CD4-positive, alpha-beta T cell (primary cell): Measurements from ENCODE around the gene ITPKB. TPM values are rescaled to one million over a fixed set of nuclear protein-coding genes. Genes with fewer than 3 reads are reported as not detected.

ENCODE experiments used
- ATAC-seq: fragments of 200-7000 bp; cut with Tn5 transposase; one replicate; pipeline ENCODE4 v1.10.0; 2022; ENCODE audit warnings: mild to moderate bottlenecking; ENCODE audit not compliant: poor library complexity
- CTCF ChIA-PET: fragments of 350-600 bp; sonication (Branson Sonifier 250); formaldehyde crosslinking; loops from one replicate; lab custom pipeline; 2021; ENCODE audit warnings: antibody characterized with exemption, inconsistent platforms; lab: Charles Lee
- POLR2A ChIA-PET: fragments of 350-600 bp; sonication (Branson Sonifier 250); formaldehyde crosslinking; loops from one replicate; lab custom pipeline; 2021; ENCODE audit warnings: antibody characterized with exemption, inconsistent platforms; lab: Charles Lee
- DNase-seq, 14 experiments: peaks; one replicate each; pipeline ENCODE4 v3.0.0-alpha.2; 2013 to 2020; ENCODE audit warnings: mixed read lengths in 2 of 14
- H3K27ac ChIP-seq, 2 donors: one replicate each; pipeline versions ENCODE4 v1.5.1 to v1.7.0; 2013; ENCODE audit warnings: low read length in 2 of 2, low read depth in 1 of 2, mild to moderate bottlenecking in 1 of 2
- H3K27me3 ChIP-seq, 2 experiments: 1 replicate in 1 of 2; 2 replicates in 1 of 2; pipeline versions ENCODE4 v1.6.1 to v1.7.0; 2013; ENCODE audit warnings: low read length in 2 of 2, control low read depth in 1 of 2, mild to moderate bottlenecking in 1 of 2, moderate library complexity in 1 of 2; ENCODE audit not compliant: insufficient read depth in 2 of 2, control insufficient read depth in 1 of 2
- H3K36me3 ChIP-seq: one replicate; pipeline ENCODE4 v1.6.1; 2013; ENCODE audit warnings: low read length, control low read depth; ENCODE audit not compliant: insufficient read depth
- H3K4me1 ChIP-seq: one replicate; pipeline ENCODE4 v1.6.1; 2013; ENCODE audit warnings: low read length, control low read depth; ENCODE audit not compliant: insufficient read depth
- H3K4me3 ChIP-seq: one replicate; pipeline ENCODE4 v1.5.1; 2013; ENCODE audit warnings: mild to moderate bottlenecking, low read length, moderate library complexity
- H3K9me3 ChIP-seq, 2 experiments: 1 replicate in 1 of 2; 2 replicates in 1 of 2; pipeline versions ENCODE4 v1.6.1 to v1.7.0; 2013; ENCODE audit warnings: low read length in 2 of 2, mild to moderate bottlenecking in 2 of 2, control low read depth in 1 of 2, moderate library complexity in 1 of 2; ENCODE audit not compliant: control insufficient read depth in 1 of 2, insufficient read depth in 1 of 2
- H3K27ac Mint-ChIP-seq: one replicate; pipeline ENCODE4 v1.8.0; 2020; ENCODE audit warnings: mixed read lengths
- H3K27me3 Mint-ChIP-seq: one replicate; pipeline ENCODE4 v1.8.0; 2021; ENCODE audit warnings: mixed read lengths
- H3K36me3 Mint-ChIP-seq: one replicate; pipeline ENCODE4 v1.8.0; 2021; ENCODE audit warnings: low read depth, mixed read lengths
- H3K4me1 Mint-ChIP-seq: one replicate; pipeline ENCODE4 v1.8.0; 2021; ENCODE audit warnings: low read depth, mixed read lengths
- H3K4me3 Mint-ChIP-seq: one replicate; pipeline ENCODE4 v1.8.0; 2020; ENCODE audit warnings: mild to moderate bottlenecking, mixed read lengths
- H3K9me3 Mint-ChIP-seq: one replicate; pipeline ENCODE4 v1.8.0; 2020; ENCODE audit warnings: mixed read lengths
- CTCF ChIP-seq: fragments of 200-600 bp; IDR thresholded peaks from one replicate; pipeline ENCODE4 v1.8.0; 2022; ENCODE audit warnings: antibody characterized with exemption, mild to moderate bottlenecking
- intact Hi-C, 2 experiments: fragments of 100-400 bp; cut with DNase I in 1 of 2; cut with micrococcal nuclease in 1 of 2; formaldehyde crosslinking; loops; one replicate each; pipeline versions ENCODE4 v1.15.1 to v1.9.0; 2023 to 2025; cut with DNase I, micrococcal nuclease
- total RNA-seq, 174 experiments: library from RNA in 2 of 174; stranded (reverse) in 2 of 174; gene quantifications; one replicate each; pipeline ENCODE4 v1.2.3 and lab custom pipeline; 2021 to 2026

Gene ITPKB
- total RNA-seq, 2 experiments from 2014 or later = 565 to 583 TPM

GRCh38 chr1:226636847-226637096 lies 102.3 kb downstream of the ITPKB start:
- POLR2A ChIA-PET = interaction anchor here (3.9 kb wide), 1 partner anchor 8 kb away, joined by 12 read pairs; no protein-coding TSS in a partner anchor
- H3K9me3 Mint-ChIP-seq = no peaks in the 10 kb centered on the region
- Histone ChIP-seq H3K9me3 (no peaks in the 10 kb centered on the region), H3K36me3 (peaks cover 95% of the 10 kb centered on the region), H3K27ac (peak overlapping the region in 1 of 2 donors; percentile 52), H3K4me3 (no peak overlapping the region), H3K4me1 (peaks cover 71% of the 10 kb centered on the region), H3K27me3 (no peaks in the 10 kb centered on the region)
- no peaks in the 10 kb centered on the region for H3K27me3 Mint-ChIP-seq
- no peak overlapping the region for H3K4me3 Mint-ChIP-seq
- no peak for TF ChIP-seq CTCF
- CTCF ChIA-PET = interaction anchor here (4.3 kb wide), 1 partner anchor 51 kb away, joined by 19 read pairs; no protein-coding TSS in a partner anchor
- peak overlapping the region; percentile 91 for H3K27ac Mint-ChIP-seq
- no peak for ATAC-seq
- DNase-seq = no peak
- H3K36me3 Mint-ChIP-seq = peaks cover 92% of the 10 kb centered on the region
- H3K4me1 Mint-ChIP-seq = peaks cover 61% of the 10 kb centered on the region
- intact Hi-C loops = no loop called here

- ChIA-PET CTCF (interaction anchor here (1.0 to 4.3 kb wide), 8 partner anchors 8 to 193 kb away, joined by 3 to 19 read pairs (median 7); no protein-coding TSS in a partner anchor), POLR2A (interaction anchor here (0.7 to 3.9 kb wide), 8 partner anchors 9 to 192 kb away, joined by 3 to 15 read pairs (median 6); partner anchors contain the start of gene ITPKB)
- Histone ChIP-seq H3K4me3 (peak overlapping the region; percentile 24), H3K4me1 (peaks cover 65% of the 10 kb centered on the region), H3K27me3 (no peaks in the 10 kb centered on the region), H3K36me3 (peaks cover 89% of the 10 kb centered on the region), H3K27ac (peak overlapping the region; percentile 14 to 22), H3K9me3 (no peaks in the 10 kb centered on the region)
- Mint-ChIP-seq H3K27ac (peak overlapping the region; percentile 91), H3K27me3 (no peaks in the 10 kb centered on the region), H3K36me3 (peaks cover 89% of the 10 kb centered on the region), H3K4me3 (peak overlapping the region; percentile 70), H3K9me3 (no peaks in the 10 kb centered on the region), H3K4me1 (peaks cover 61% of the 10 kb centered on the region)
- ATAC-seq = peak; percentile 70
- no peak for TF ChIP-seq CTCF
- peak in 11 of 14 experiments; percentile 25 to 68 (median 54) for DNase-seq
- intact Hi-C loops = loop anchor here (2.0 kb wide), 3 partner anchors 51 to 303 kb away; partner anchors contain the start of gene ITPKB (in 2 of the 2)
Measured at GRCh38 chr1:226635456-226635941, 103.6 kb downstream of the ITPKB start.

GRCh38 chr1:226634611-226635246 lies 104.4 kb downstream of the ITPKB start:
- ChIA-PET POLR2A (interaction anchor here (0.7 to 3.9 kb wide), 8 partner anchors 10 to 192 kb away, joined by 3 to 15 read pairs (median 7); partner anchors contain the start of gene ITPKB), CTCF (interaction anchor here (0.6 to 4.3 kb wide), 13 partner anchors 9 to 193 kb away, joined by 3 to 19 read pairs (median 5); no protein-coding TSS in a partner anchor)
- H3K4me1 ChIP-seq = peaks cover 58% of the 10 kb centered on the region
- no peaks in the 10 kb centered on the region for H3K9me3 ChIP-seq
- peaks cover 61% of the 10 kb centered on the region for H3K4me1 Mint-ChIP-seq
- H3K4me3 ChIP-seq = no peak overlapping the region
- no peaks in the 10 kb centered on the region for H3K27me3 Mint-ChIP-seq
- H3K27ac ChIP-seq = peak overlapping the region; percentile 22 to 24
- TF ChIP-seq CTCF = no peak
- peaks cover 84% of the 10 kb centered on the region for H3K36me3 ChIP-seq
- peak in 1 of 14 experiments; percentile 33 for DNase-seq
- peaks cover 89% of the 10 kb centered on the region for H3K36me3 Mint-ChIP-seq
- no peak for ATAC-seq
- intact Hi-C loops = loop anchor here (1.0 to 2.0 kb wide), 6 partner anchors 52 to 304 kb away; partner anchors contain the start of gene ITPKB (in 2 of the 2)
- no peaks in the 10 kb centered on the region for H3K27me3 ChIP-seq
- peak overlapping the region; percentile 91 for H3K27ac Mint-ChIP-seq
- H3K4me3 Mint-ChIP-seq = peak overlapping the region; percentile 70
- H3K9me3 Mint-ChIP-seq = no peaks in the 10 kb centered on the region
